ENCODE data around the gene SEC22C. TPM values are rescaled to one million over a fixed set of nuclear protein-coding genes. Genes with fewer than 3 reads are reported as not detected.

Gene SEC22C
- total RNA-seq, 1 donor from 2014 or later: 82.0 TPM

DNA sequence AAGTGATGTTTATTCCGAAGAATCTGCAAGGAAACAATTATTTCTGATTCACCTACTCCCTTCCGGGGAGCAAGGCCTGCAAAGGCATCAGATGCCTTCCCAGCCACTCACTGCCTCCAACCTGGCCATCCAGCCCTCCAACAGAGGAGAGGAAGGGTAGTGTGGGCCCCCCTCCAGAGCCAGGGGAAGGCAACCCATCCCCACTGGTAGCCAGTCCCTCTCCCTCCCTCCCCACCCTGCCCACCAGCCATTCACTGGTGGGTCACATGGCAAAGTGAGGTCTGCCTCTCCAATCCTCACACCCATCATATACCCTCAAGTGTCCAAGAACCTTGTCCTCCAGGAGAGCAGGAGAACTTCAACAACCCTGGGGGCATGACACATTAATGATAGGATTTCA lies 81.7 kb downstream of the SEC22C start:
- no peak for DNase-seq (ENCODE audit: low read depth in 2 of 2)

DNA sequence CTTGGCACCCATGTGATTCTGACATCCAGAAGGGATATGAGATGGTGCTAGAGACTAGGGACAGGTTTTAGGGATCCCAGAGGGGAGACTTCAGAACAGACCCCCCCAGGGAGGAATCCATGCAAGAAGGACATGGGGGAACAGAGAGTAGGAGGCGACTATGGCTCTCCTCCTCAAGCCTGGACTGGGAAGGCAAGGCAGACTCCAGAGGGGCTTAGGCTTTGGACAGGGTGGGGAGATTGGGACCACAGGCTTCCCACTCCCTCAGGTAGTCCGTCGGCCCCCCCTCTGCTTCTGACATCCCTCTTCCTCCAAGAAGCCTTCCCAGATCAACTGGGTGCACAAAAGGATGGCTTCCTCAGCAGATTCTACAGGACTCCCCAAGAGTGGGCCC lies 82.3 kb downstream of the SEC22C start:
- DNase-seq (ENCODE audit: low read depth in 2 of 2): no peak

DNA sequence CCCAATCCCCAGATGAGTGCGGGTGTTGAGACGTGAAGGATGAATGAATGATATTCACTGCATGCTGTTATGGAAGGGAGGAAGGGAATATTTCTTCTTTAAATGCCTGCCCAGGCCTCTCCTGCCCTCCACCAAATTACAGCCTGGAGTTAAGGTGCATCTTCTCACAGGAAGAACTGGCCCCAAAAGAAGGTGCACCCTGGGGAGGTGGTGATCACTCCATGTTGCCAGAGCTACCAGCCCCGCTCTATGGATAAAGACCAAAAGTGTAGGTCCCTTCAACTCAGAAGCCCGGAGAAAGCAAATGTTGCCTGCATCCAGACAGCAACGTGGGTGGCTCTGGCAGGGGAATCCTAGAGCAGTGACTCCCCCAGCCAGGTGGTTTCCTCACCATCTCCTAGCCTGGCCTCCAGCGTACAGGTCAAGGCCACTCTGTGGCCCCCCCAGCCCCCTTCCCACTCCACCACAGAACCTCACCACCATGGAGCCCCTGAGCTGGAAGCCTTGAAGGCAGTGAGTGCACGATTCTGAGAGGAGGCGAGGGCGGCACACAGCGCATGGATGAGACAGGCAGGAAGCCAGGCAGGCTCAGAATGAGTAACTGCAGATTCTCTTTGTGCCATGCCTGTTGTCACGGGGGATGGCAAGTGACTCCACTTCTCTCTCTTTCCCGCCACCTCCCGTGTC lies 82.8 kb downstream of the SEC22C start:
- no peak for DNase-seq (ENCODE audit: low read depth in 2 of 2)

DNA sequence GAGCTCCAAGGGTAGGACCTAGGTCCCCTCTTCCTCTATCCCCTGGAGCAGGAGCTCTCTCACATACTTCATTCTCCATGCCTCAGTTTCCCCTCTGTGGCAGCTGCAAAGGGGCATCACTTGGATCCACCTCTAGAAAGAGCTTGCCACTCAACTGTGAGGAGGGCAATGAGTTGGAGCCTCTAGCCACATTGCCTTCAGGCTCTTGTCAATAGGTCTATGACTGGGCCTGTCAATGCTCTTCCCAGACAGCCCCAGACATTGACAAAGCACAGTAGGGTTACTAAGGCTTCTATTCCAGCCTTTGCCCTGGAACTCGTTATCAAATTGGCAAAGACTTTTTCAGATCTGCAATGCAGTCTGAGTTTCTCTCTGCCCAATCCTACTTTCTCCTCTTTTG lies 83.7 kb downstream of the SEC22C start:
- no peak for DNase-seq (ENCODE audit: low read depth in 2 of 2)

Other genes with a start within 250 kb of the SEC22C start
- not detected in 2 replicates for gene LYZL4, start 171.4 kb downstream of the SEC22C start, total RNA-seq
- gene VIPR1, start 79.3 kb downstream of the SEC22C start, total RNA-seq: 0.38 TPM in 1 of 2 replicates, not detected in the other
- gene SS18L2, start 8.9 kb upstream of the SEC22C start, total RNA-seq: 23.8 and 33.9 TPM in 2 replicates
- gene NKTR, start 18.7 kb upstream of the SEC22C start, total RNA-seq: 36.3 and 42.7 TPM in 2 replicates
- gene ZBTB47, start 71.7 kb upstream of the SEC22C start, total RNA-seq: 12.2 and 20.0 TPM in 2 replicates
- not detected in 2 replicates for gene KLHL40, start 103.6 kb upstream of the SEC22C start, total RNA-seq
- not detected in 2 replicates for gene HHATL, start 120.8 kb upstream of the SEC22C start, total RNA-seq
- 0.13 and 0.25 TPM in 2 replicates for gene CCDC13, start 191.3 kb upstream of the SEC22C start, total RNA-seq
- 77.5 and 102 TPM in 2 replicates for gene HIGD1A, start 222.5 kb upstream of the SEC22C start, total RNA-seq
- 3.5 and 23.5 TPM in 2 replicates for gene ACKR2, start 227.5 kb upstream of the SEC22C start, total RNA-seq